GM21367 (cell line): ENCODE data around the gene USP47.

Experiments used
- ATAC-seq: cut with Tn5 transposase; IDR thresholded peaks from one replicate; pipeline ENCODE4 v1.9.1; 2021; ENCODE audit not compliant: unreplicated experiment

The USP47 gene

DNA sequence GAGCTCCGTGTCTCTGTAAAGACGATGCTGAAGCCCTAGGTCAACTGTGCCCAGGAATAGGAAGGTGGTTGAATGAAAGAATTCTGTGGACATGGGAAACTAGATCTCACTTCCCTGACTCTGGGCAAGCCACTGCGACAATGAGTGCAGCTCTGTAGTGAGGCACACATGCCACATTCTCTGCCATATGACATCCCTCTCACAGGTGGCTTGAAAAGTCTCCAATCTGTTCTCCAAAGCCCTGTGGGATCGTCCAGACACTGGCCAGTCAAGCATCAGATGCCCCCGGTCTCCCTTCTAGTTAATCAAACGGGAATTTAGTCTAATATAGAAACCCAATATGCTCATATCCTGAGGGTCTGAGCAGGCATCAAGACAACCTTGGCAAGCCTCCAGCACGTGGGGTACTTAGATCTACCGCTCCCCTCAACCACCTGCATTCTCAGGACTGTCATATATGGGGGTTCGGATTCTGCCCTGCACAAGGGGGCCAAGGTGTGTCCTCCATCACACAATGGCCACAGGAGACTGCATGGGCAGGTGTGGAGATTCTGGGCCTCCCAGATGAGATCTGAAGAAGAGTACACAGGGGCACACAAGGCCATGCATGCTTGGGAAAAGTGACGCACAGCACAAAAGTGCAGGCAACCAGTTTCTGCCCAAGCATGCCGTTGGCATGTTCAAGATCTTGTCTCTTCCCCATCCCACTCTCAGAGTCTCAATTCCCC lies 154.7 kb downstream of the USP47 start:
- no peak for ATAC-seq

DNA sequence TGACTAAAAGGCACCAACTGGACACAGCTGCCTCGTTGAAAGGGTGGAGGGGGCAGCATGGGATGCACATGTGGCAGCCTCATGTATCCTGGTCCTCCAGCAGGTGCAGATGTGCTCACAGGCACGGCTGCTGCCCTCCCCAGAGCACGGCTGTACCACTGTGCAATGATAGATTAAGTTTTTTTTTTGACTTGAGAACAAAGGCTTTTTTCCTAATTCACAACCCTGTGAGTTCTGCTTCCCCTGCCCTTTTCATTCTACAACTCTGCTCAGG lies 155.2 kb downstream of the USP47 start:
- no peak for ATAC-seq

DNA sequence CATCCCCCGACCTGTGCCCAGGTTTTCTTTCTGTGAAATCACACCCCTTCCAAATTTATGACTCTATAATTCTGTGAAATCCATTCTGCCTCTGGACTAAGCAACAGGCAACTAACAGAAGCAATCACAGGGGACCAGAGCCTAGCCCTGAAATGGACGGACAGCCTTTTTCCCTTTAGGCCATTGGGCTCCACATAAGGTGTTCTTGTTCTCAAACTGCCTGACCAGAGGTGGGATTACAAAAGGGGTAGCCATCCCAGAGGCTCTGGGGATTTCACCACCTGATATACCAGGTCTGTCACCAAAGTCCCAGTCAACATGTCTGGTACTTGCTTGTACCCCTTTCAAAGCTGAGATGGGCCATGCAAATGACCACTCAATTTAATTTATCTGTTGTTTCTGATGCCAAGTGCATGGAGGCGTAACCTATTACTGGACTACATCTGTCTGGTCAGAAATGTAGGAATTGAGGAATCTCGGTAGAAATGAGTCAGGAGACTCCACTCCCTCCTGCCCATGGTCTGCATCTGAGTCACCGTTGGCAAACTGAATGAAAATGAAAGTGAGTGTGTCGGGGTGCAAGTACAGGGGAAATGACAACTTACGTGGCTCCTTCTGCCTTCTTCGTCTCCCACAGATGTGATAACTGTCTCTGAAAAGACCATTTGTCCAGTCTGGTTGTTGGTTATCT lies 156.5 kb downstream of the USP47 start:
- ATAC-seq, result no peak

DNA sequence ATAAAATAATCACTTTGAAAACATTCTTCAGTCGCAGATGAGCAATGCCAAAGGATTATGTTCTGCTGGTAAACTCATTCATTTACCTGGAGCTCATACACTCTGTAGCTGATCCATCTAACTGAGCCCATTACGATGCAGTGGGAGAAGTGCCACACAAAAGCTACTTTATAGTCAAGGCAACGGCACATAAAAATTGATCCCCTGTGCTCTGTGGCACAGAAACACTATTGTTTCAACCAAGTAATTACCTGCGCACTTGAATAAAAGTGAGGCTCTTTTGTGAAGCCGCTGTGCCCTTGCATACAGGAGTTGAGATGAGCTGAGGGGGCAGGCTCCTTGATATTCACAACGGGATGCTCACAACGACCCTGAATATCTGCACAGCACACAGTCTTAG lies 159.4 kb downstream of the USP47 start:
- no peak for ATAC-seq

DNA sequence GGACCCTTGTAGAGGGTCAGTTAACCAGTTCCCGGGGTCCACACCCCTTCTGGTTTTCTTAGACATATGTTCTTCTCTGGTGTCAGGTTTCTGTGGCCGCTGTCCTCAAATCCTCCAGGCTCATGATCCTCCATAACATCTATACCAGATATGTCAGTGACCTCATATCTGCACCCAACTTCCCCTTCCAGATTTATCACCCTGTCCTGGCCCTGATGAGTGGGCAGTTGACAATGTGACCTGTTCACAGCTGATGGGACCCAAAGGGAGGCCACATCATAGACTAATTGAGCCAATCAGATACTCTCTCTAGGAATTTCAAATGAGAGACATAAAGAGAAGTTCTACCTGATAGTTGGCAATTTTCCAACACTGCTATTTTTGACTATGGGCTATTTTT lies 161.6 kb downstream of the USP47 start:
- no peak for ATAC-seq

DNA sequence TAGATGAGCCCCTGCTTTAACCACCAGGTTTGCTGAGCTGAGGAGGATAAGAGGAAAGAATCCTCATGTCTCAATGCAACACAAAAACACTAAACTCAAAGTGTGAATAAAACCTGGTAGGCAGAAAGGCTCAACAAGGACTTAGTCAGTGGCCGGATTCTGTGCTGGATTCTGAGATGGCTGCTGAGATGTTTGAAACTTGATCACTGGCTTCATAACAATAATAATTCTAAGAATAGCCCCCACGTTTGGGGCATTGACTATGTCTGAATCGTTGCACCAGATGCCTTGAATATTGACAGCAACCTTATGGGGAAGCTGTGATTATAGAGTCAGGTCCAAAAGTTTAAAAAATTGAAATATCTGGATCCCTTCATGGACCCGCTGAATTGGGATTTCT lies 162.0 kb downstream of the USP47 start:
- no peak for ATAC-seq

DNA sequence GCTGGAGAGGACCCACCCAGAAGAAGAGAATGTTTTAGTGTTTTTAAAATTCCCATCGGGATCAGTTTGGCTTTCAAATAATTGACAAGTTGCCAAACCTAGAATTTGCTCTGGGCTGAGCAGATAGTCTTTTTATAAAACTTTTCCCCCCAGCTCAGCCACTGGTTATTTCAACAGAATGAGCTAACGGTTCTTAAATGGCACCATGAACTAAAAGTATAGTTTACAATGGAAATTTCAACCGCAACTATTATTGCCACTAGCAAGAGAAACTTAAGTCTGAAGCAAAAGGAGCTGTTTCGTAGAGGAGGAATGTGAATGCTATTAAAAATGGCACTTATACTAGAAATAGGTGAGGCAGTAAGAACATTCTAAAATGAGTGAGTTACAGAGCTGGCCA lies 163.3 kb downstream of the USP47 start:
- no peak for ATAC-seq

DNA sequence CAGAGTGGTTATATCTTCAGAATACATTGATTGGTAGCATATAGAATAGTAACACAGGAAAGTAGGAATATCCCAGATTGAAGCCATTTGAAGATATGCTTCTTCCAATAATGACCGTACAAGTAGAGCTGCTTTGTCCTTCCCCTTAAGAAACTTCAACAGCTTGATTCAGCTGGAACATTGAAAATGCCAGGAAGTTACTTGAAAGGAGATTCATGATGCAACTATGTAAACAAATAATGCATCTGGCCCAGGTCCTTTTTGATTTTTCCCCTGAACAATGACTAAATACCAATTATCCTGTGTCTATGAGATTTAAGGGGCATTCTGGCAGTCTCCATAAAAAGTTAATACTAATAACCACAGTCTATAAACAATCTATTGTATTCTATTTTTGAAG lies 163.7 kb downstream of the USP47 start:
- no peak for ATAC-seq

DNA sequence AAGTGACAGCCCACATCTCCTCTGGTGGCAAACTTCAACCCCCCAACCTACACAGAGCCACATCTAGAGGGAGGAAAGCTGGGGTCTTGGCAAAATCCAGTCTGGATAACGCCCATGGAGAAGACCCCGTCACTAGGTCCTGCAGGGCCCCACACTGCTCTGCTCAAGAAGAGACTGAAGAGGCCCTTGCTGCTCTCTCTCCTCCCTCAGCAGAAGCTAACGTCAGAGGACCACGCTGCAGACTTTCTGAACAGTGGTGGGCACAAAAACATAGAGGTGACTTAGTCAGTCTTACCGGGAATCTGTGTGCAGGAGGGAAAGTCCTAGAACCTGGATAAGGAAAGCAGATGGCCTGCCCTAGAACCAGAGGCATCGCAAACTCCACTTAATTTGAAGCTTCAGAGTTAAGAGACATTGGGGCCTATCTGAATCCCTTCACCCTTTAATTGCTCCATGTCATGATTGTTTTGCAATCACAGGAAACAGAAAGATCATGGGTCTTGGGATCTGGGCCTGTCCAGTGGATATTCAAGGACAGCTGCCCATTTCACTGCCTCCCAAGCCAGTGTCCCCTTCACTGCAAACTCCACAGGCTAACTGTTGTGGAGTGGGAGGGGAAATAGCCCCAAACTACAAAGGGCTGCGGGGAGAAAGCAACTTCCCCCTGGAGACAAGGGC lies 164.9 kb downstream of the USP47 start:
- no peak for ATAC-seq

DNA sequence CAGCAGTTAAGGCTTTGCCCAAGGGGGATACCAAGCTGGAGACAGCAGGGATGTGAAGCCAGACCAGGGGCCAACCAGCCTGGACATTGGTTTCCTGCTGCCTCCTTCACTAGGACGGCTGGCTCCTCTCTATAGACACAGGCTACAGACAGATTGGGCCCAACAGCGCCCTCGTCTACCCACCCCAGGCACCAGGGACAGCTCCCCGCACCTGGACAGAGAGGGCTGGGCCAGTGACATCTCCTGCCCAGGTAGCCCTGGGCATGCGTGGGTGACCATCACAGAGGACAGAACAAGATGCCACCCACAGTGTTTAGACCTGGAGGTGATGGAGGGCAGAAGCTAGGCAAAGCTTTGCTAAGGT lies 165.4 kb downstream of the USP47 start:
- ATAC-seq, result no peak

DNA sequence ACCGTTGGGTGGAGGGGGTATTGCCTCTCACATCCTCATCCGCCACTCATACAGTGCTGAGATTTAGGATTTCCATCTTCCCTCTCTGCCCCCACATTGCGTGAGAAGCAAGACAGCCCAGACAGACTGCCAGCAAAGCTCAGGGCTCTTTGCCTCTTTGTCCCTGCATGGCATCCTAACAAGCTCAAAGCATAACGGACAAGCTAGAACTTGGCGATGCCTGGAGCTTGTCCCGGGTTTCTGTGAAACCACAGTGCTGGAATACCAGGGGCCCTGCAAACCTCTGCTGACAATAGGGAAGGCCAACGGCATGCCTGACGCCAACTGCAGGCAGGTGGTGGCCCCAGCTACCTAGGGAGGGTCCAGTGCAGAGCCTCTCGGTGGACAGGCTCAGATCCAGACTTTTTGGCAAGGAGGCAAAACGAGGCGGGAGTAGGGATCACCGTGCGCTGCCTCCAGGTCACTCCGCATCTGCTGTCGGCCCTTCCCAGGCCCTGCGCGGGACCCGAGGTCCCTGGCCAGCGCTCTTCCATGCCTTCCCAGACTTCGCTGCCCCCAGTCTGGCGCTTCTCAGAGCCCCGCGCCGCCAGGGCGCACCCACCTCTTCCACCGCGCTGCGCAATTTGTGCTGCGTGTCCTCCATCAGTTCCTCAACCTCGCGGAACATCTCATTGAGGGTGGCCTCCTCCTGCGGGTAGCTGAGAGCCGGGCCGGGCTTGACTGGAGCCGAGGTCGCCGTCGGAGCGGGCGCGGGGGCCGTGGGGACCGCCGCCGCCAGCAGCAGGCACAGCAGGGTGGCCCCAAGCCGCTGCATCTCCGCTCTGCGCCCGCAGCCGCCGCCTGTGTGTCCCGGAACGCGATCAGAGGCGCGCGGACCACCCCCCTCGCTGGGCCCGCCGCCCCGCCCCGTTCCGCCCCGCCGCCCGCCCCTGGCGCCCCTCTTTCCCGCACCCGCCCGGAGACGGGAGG lies 166.3 kb downstream of the USP47 start, which contains the start of gene DKK3:
Gene DKK3 (minus strand): TSS at position 858 of the 969 bp plus-strand sequence. CDS start 44 bp downstream, at position 814.
- no peak for ATAC-seq
